Stimulated activated CD4-positive, alpha-beta T cell treated with anti-CD3 and anti-CD28 coated beads, Interleukin-4, amount 100 ng/mL, for 24 hours (primary cell): Measurements from ENCODE around the gene ZNF316.

Experiments used
- DNase-seq: peaks from one replicate; pipeline ENCODE4 v3.0.0-alpha.2; 2020

Gene ZNF316

GRCh38 chr7:6636741-6637543 lies at the start of gene ZNF316:
TSS of gene ZNF316 (plus strand) at chr7:6637318. CDS start at chr7:6642410, 5,092 bp downstream.
- peak; percentile 63 for DNase-seq

GRCh38 chr7:6588566-6588965 lies 48.6 kb upstream of the ZNF316 start:
- DNase-seq, result no peak

GRCh38 chr7:6589151-6589828 lies 47.8 kb upstream of the ZNF316 start:
- no peak for DNase-seq

GRCh38 chr7:6589829-6590644 lies 47.1 kb upstream of the ZNF316 start, which contains the start of gene INTS15:
TSS of gene INTS15 (plus strand) at chr7:6590021. CDS start at chr7:6590284, 263 bp downstream.
- peak; percentile 78 for DNase-seq

GRCh38 chr7:6590645-6591110 lies 46.4 kb upstream of the ZNF316 start:
- no peak for DNase-seq

GRCh38 chr7:6600093-6600492 lies 37.0 kb upstream of the ZNF316 start:
- DNase-seq, result no peak

GRCh38 chr7:6604458-6604857 lies 32.7 kb upstream of the ZNF316 start:
- no peak for DNase-seq

GRCh38 chr7:6606866-6607583 lies 30.1 kb upstream of the ZNF316 start:
- no peak for DNase-seq

GRCh38 chr7:6607651-6608051 lies 29.5 kb upstream of the ZNF316 start:
- DNase-seq, result no peak

- DNase-seq, result no peak
Observed at GRCh38 chr7:6608081-6608480, 29.0 kb upstream of the ZNF316 start.

- no peak for DNase-seq
Observed at GRCh38 chr7:6608794-6609193, 28.3 kb upstream of the ZNF316 start.

- DNase-seq, result no peak
Observed at GRCh38 chr7:6612819-6613218, 24.3 kb upstream of the ZNF316 start.

- DNase-seq, result no peak
Observed at GRCh38 chr7:6613706-6614105, 23.4 kb upstream of the ZNF316 start.

- DNase-seq, result no peak
Observed at GRCh38 chr7:6614953-6615722, 22.0 kb upstream of the ZNF316 start, which contains the start of gene ZNF853. TSS of gene ZNF853 (plus strand) at chr7:6615610. CDS start at chr7:6616175, 565 bp downstream.

GRCh38 chr7:6615723-6616555 lies 21.2 kb upstream of the ZNF316 start:
- DNase-seq, result no peak

GRCh38 chr7:6616854-6617643 lies 20.1 kb upstream of the ZNF316 start:
- DNase-seq, result no peak

GRCh38 chr7:6618621-6619020 lies 18.5 kb upstream of the ZNF316 start:
- no peak for DNase-seq

- no peak for DNase-seq
Observed at GRCh38 chr7:6619961-6620360, 17.2 kb upstream of the ZNF316 start.

GRCh38 chr7:6621195-6622133 lies 15.7 kb upstream of the ZNF316 start:
- DNase-seq, result no peak
